Stimulated activated naive CD8-positive, alpha-beta T cell treated with anti-CD3 and anti-CD28 coated beads, Interleukin-15, Interleukin-2, amounts not matched to agents 100 U/mL and 50 U/mL, for 24 hours (primary cell): Measurements from ENCODE around the gene XRCC4.
"Not testable (repeated sequence)": the region's sequence is repeated elsewhere in the genome, so short reads cannot be mapped to it uniquely, and the experiment has no call there.

Source experiments
- ATAC-seq: fragments of 150-1000 bp; cut with Tn5 transposase; one replicate; pipeline ENCODE4 v1.10.0; 2021
- DNase-seq: peaks from one replicate; pipeline ENCODE4 v3.0.0; 2021

The XRCC4 gene

DNA sequence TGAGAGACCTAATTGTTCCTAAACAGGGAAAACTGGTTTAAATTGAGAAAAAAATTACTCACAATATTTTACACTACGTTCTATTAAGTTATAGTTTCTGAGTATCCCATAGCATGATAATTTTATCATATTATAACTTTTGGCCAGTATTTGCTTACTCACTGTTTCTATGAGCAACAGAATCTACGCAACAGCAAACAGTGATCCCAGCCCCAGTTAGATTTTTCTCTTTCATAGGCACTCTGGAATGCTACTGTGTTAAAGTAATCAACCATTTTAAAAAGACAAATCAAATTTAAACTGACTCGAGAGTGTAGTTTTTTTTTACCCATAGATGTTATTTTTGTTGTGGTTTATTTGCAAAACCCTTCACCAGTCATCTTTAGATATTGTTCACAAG is 107.2 kb downstream of the XRCC4 start:
- ATAC-seq (no peak), DNase-seq (no peak)

- no peak for ATAC-seq
Measured at GRCh38 chr5:83192947-83193346, 115.6 kb downstream of the XRCC4 start.

GRCh38 chr5:83197326-83197967 is 120.1 kb downstream of the XRCC4 start:
- no peak for ATAC-seq
- DNase-seq: no peak

More at GRCh38 chr5:83192947-83193346, 115.6 kb downstream of the XRCC4 start:
- no peak for DNase-seq

GRCh38 chr5:83199126-83199525 is 121.8 kb downstream of the XRCC4 start:
- DNase-seq (no peak), ATAC-seq (no peak)

- DNase-seq (no peak), ATAC-seq (no peak)
Measured at GRCh38 chr5:83204651-83205050, 127.3 kb downstream of the XRCC4 start.

- ATAC-seq: no peak
- no peak for DNase-seq
Measured at GRCh38 chr5:83209963-83210362, 132.6 kb downstream of the XRCC4 start.

DNA sequence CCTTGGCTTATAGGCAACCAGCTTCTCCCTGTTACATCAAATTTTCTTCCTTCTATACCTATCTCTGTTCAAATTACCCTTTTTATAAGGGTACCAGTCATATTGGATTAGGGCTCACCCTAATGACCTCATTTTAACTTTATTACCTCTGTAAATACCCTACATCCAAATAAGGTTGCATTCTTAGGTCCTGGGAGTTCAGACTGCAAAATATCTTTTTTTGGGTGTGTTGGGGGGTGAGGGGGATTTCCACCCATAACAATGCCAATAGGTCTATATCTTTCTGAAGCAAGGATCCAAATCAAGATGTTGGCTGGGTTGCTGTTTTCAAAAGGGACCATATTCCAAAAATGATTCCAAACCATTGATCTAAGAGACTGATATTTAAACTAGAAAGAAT is 141.7 kb downstream of the XRCC4 start:
- ATAC-seq (no peak), DNase-seq (no peak)

- DNase-seq: no peak
- no peak for ATAC-seq
Measured at GRCh38 chr5:83219495-83219894, 142.1 kb downstream of the XRCC4 start.

DNA sequence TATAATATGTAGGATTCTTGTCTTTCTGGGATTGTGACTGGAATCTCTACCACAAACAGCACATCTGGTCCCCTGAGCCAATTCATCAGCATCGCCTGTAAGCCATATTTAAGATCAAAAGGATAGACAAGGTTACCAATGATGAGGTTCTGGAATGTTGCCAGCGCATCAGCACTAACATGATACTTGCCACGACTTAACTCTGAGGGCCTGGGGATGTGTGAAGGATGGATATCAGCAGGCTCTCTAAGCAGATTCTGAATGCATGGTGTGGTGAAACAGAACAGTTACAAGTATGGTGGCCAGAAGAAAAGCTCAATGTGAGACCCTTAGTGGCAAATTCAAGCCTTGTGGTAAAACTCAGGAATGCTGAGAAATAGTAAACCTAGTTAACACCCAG is 143.0 kb downstream of the XRCC4 start:
- DNase-seq (no peak), ATAC-seq (no peak)

- no peak for ATAC-seq
Measured at GRCh38 chr5:83222906-83223305, 145.6 kb downstream of the XRCC4 start.

DNA sequence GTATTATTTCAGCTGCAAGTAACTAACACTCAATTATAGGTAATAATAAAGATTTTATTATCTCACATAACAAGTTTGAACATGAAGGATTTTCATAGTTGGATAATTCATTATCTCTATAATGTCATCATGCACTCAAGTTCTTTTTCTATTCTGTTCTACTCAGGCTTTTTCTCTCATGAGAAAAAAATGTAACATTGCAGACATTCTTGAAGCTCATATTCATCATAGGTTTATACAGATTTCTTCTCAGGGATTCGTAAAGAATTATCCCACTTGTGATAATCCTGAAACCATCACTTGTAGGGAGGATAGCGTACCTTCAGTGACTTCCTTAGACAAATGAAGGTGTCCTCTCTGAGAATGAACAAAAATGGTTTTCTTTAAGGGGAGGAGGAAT is 150.3 kb downstream of the XRCC4 start:
- no peak for DNase-seq
- ATAC-seq: no peak

More at GRCh38 chr5:83222906-83223305, 145.6 kb downstream of the XRCC4 start:
- DNase-seq: no peak

GRCh38 chr5:83230511-83230910 is 153.2 kb downstream of the XRCC4 start:
- no peak for DNase-seq

DNA sequence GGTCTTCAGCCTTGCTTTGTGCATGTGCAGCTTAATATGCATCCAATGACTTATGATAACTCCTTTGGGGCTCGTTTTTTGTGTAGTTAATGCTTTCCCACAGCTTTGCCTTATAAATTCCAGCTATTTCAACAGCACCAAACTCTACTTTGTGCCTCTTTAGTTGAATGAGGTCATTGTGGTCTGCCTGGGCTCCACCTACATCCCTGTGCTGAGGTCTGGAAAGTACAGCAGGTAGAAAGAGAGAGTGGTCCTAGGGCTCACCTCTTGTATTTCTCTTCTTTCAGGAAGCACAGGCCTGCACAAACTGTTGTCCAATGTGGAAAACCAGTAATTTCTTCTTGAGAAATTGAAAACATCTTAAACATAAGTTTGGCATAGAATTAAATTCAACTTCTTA is 167.2 kb downstream of the XRCC4 start:
- ATAC-seq (no peak), DNase-seq (no peak)

More at GRCh38 chr5:83230511-83230910, 153.2 kb downstream of the XRCC4 start:
- ATAC-seq: no peak

GRCh38 chr5:83245037-83245436 is 167.7 kb downstream of the XRCC4 start:
- ATAC-seq (no peak), DNase-seq (no peak)

GRCh38 chr5:83246071-83246470 is 168.7 kb downstream of the XRCC4 start:
- no peak for ATAC-seq
- no peak for DNase-seq

DNA sequence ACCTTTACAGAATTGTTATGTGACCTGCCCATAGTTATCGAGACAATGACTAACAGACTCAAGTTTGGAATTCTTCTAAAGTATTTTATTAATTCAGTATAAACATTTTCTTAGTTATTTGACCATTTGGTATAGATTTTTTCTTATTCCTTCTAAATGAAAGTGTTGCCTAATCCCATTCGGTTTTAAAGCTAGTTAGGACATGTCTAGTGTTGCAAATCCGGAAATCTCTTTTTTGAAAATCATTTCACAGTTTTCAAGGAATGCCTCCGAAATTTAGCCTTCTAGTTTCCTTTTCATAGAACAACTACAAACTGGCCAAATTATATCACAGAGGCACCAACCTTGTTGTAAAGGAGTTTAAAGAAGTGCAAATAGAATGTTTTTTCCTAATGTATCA is 171.8 kb downstream of the XRCC4 start:
- no peak for ATAC-seq
- DNase-seq: no peak

GRCh38 chr5:83251849-83252248 is 174.5 kb downstream of the XRCC4 start:
- DNase-seq (no peak), ATAC-seq (no peak)

DNA sequence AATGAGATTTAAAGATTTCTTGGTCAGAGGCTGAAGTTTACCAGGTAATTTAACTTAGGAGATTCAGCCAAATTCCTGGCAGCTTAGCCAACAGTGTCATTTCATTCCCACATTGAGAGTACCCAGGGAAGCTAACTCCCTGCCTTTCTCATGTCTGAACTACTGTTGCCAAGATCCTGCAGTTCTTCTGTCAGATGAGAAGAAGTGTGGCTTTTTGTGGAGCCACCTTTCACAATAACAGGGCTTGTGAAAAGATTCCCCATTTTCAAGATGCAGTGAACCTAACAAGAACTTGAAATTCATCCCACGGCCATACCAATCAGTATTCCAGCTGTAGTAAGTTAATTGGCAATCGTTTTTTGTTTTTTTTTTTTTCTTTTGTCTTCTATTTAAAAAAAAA is 176.4 kb downstream of the XRCC4 start:
- ATAC-seq: no peak

DNA sequence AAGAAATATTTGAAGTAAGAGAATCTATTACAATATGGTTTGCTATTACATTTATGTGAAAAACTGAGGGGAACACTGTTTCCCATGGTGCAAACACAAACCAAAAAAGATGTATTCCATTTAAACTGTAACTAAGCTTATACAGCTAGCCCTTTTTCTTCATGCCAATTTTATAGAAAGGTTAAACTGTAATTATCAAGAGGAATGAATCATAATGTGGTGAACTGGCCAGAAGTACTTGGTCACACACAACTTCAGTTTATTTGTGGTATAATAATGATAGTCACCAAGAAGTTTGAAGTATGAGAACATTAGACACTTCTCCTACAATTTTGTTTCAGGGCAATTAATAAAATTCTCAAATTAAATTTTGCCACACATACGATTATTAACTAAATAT is 177.9 kb downstream of the XRCC4 start:
- ATAC-seq (no peak), DNase-seq (no peak)

More for the DNA sequence above, 176.4 kb downstream of the XRCC4 start:
- DNase-seq: no peak

- ATAC-seq (no peak), DNase-seq (no peak)
Measured at GRCh38 chr5:83256091-83256780, 178.9 kb downstream of the XRCC4 start.

DNA sequence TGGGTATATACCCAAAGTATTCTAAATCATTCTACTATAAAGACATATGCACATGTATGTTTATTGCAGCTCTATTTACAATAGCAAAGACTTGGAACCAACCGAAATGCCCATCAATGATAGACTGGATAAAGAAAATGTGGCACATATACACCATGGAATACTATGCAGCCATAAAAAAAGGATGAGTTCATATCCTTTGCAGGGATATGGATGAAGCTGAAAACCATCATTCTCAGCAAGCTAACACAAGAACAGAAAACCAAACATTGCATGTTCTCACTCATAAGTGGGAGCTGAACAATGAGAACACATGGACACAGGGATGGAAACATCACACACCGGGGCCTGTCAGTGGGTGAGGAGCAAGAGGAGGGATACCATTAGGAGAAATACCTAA is 180.3 kb downstream of the XRCC4 start:
- not testable (repeated sequence) for ATAC-seq, DNase-seq

DNA sequence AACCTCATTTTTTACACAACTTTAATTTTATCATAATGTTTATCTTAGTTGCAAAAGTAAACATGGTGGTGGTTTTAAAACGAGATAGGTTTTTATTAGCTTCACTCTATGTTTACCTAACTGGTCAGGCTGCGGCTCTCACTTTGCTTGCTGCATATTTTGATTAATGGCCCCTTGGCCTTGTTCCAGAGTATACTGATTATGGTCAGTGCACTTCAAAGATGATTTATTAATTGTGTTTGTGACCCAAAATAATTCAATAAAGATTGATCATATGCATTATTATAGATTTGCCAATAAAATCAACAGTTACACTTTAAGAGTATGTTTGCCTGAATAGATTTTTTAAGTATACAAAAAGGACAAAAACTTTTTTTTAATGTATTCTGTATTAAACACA is 188.0 kb downstream of the XRCC4 start:
- DNase-seq: no peak
- ATAC-seq: no peak

DNA sequence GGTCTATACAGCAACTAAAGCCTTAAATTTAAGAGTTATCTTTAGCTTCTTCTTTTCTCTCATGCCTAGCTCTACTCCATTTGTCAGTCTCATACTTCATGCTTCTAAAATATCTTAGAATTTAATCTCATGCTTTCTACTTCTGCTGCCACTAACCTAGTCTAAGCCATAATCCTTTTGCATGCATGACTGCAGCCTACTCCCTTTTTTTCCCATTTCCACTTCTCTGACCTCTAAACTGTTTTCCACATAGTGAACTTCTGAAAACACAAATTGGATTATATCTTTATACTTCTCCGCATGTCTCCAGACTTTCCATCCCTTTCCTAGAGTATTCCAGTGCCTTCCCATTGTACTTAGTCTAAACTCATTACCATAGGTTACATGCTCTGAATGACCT is 193.0 kb downstream of the XRCC4 start:
- no peak for DNase-seq
- no peak for ATAC-seq

DNA sequence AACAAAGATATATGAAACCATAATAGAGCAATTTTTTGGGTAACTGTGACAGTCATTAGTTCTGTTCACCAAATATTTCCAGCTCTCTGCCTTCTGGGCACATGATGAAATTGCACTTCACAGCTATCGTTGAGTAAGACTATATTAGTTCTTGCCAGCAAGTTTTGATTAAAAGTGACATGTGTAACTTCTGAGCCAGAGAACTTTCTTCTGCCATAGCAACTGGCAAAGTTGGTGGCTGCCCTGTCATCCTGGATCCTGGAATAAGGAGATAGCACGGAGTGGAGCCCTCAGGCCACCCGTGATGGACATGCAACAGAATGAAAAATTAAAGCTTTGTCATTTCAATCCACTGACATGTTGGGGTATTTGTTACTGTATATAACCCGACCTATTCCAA is 199.8 kb downstream of the XRCC4 start:
- no peak for ATAC-seq
- no peak for DNase-seq
